Nephron (organoid): ENCODE results near the gene MMP24OS.

Source experiments
- H3K27ac Mint-ChIP-seq, 3 experiments: 2 replicates each; pipeline ENCODE4 v1.8.0; 2020; ENCODE audit warnings: mixed read lengths in 3 of 3, mild to moderate bottlenecking in 2 of 3, moderate library complexity in 1 of 3
- H3K27me3 Mint-ChIP-seq: 2 replicates; pipeline ENCODE4 v1.8.0; 2021; ENCODE audit warnings: low read depth, mild to moderate bottlenecking, moderate library complexity, mixed read lengths
- H3K36me3 Mint-ChIP-seq: 2 replicates; pipeline ENCODE4 v1.8.0; 2020; ENCODE audit warnings: low read depth, mixed read lengths
- H3K4me1 Mint-ChIP-seq: 2 replicates; pipeline ENCODE4 v1.8.0; 2020; ENCODE audit warnings: mixed read lengths
- H3K4me3 Mint-ChIP-seq, 3 experiments: 2 replicates each; pipeline ENCODE4 v1.8.0; 2020; ENCODE audit warnings: mild to moderate bottlenecking in 3 of 3, mixed read lengths in 3 of 3, moderate library complexity in 2 of 3
- H3K9me3 Mint-ChIP-seq: 2 replicates; pipeline ENCODE4 v1.8.0; 2020; ENCODE audit warnings: mixed read lengths
- CTCF ChIP-seq, 3 experiments: fragments of 200-600 bp; sonication (generic); IDR thresholded peaks; one replicate each; pipeline ENCODE4 v1.5.0; 2021; ENCODE audit warnings: antibody characterized with exemption in 3 of 3; ENCODE audit not compliant: unreplicated experiment in 3 of 3

MMP24OS gene

GRCh38 chr20:35271073-35271882 is 6.6 kb downstream of the MMP24OS start:
- Mint-ChIP-seq H3K27me3 (peaks cover 4% of the 10 kb centered on the region), H3K36me3 (peaks cover 10% of the 10 kb centered on the region), H3K27ac (peak overlapping the region in 1 of 3 experiments; percentile 51), H3K4me1 (no peaks in the 10 kb centered on the region), H3K4me3 (no peak overlapping the region), H3K9me3 (no peaks in the 10 kb centered on the region)
- TF ChIP-seq CTCF (IDR thresholded peaks at IDR 0.05; ENCODE audit: unreplicated experiment in 3 of 3) = no peak

GRCh38 chr20:35270021-35270902 is 7.7 kb downstream of the MMP24OS start:
- H3K36me3 Mint-ChIP-seq = peaks cover 10% of the 10 kb centered on the region
- TF ChIP-seq CTCF (IDR thresholded peaks at IDR 0.05; ENCODE audit: unreplicated experiment in 3 of 3) = no peak
- no peaks in the 10 kb centered on the region for H3K4me1 Mint-ChIP-seq
- peak overlapping the region in 1 of 3 experiments; percentile 51 for H3K27ac Mint-ChIP-seq
- H3K9me3 Mint-ChIP-seq = no peaks in the 10 kb centered on the region
- peak overlapping the region in 1 of 3 experiments; percentile 44 for H3K4me3 Mint-ChIP-seq
- peaks cover 4% of the 10 kb centered on the region for H3K27me3 Mint-ChIP-seq

- Mint-ChIP-seq H3K4me3 (no peak overlapping the region), H3K9me3 (no peaks in the 10 kb centered on the region), H3K27ac (peak overlapping the region; percentile 15 to 71 (median 42)), H3K36me3 (peaks cover 10% of the 10 kb centered on the region), H3K4me1 (no peaks in the 10 kb centered on the region), H3K27me3 (peaks cover 4% of the 10 kb centered on the region)
- peak; percentile 73 to 78 (median 74) for TF ChIP-seq CTCF (IDR thresholded peaks at IDR 0.05; ENCODE audit: unreplicated experiment in 3 of 3)
Observed at GRCh38 chr20:35269055-35269781, 8.7 kb downstream of the MMP24OS start.

- Mint-ChIP-seq H3K27ac (no peak overlapping the region), H3K27me3 (no peaks in the 10 kb centered on the region), H3K9me3 (no peaks in the 10 kb centered on the region), H3K4me1 (peaks cover 11% of the 10 kb centered on the region), H3K4me3 (no peak overlapping the region), H3K36me3 (peaks cover 10% of the 10 kb centered on the region)
- no peak for TF ChIP-seq CTCF (IDR thresholded peaks at IDR 0.05; ENCODE audit: unreplicated experiment in 3 of 3)
Observed at GRCh38 chr20:35267092-35267491, 10.8 kb downstream of the MMP24OS start.

GRCh38 chr20:35264755-35265154 is 13.2 kb downstream of the MMP24OS start:
- H3K27me3 Mint-ChIP-seq = no peaks in the 10 kb centered on the region
- H3K36me3 Mint-ChIP-seq = peaks cover 4% of the 10 kb centered on the region
- no peaks in the 10 kb centered on the region for H3K9me3 Mint-ChIP-seq
- peak overlapping the region in 2 of 3 experiments; percentile 81 to 99 for H3K27ac Mint-ChIP-seq
- no peak for TF ChIP-seq CTCF (IDR thresholded peaks at IDR 0.05; ENCODE audit: unreplicated experiment in 3 of 3)
- H3K4me3 Mint-ChIP-seq = no peak overlapping the region
- peaks cover 11% of the 10 kb centered on the region for H3K4me1 Mint-ChIP-seq
